Breast epithelium (tissue), 3 donors: ENCODE measurements around the gene TCERG1L.

Experiments
- POLR2A ChIP-seq: fragments of 450-650 bp; IDR thresholded peaks from one replicate; pipeline ENCODE4 v1.6.1; 2016; ENCODE audit warnings: antibody characterized with exemption, mild to moderate bottlenecking, moderate library complexity
- POLR2AphosphoS5 ChIP-seq, 3 donors: sonication (generic); formaldehyde crosslinking; IDR thresholded peaks; one replicate each; pipeline ENCODE4 v1.6.1; 2017; ENCODE audit warnings: antibody characterized with exemption in 3 of 3
- TF ChIP-seq, protein P1 (sequence below), 3 donors: fragments of 450-650 bp; IDR thresholded peaks; one replicate each; pipeline ENCODE4 v1.5.1; 2016 to 2017; ENCODE audit warnings: antibody characterized with exemption in 3 of 3, mild to moderate bottlenecking in 3 of 3, moderate library complexity in 3 of 3

DNA sequence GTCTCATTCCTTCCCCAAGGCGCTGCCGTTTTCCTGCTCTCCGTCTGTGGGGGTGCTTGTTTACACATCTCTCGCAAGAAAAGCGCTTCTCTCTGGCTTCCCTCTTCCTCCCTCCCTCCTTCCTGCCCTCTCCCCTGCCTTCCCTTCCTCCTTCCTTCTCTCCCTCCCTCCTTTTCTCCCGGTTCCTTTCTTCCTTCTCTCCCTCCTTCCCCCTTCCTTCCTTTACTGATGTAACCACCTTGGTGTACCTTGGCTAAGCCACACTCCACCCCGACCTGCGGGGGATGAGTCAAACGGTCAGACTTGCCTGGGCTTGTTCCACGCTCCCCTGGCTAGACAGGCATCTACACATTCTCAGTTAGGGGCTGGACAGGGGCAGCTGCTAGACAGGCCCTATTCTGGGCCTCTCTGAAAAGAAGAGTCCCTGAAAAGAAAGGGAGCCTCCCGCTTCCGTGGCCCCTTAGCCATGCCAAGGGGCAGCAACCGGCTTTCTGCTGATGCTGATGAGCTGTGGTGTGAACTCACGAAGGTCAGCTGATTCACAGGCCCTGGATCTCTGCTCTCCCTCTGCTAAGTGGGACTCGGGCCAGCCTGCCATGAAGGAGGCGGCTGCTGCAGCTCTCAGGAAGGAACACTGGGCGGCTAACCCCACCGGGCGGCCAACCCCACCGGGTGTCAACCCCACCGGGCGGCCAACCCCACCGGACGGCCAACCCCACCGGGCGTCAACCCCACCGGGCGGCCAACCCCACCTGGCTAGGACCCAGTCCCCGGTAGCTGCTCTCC lies 216.8 kb downstream of the TCERG1L start:
- TF ChIP-seq POLR2A: no peak
- TF ChIP-seq, protein P1, sequence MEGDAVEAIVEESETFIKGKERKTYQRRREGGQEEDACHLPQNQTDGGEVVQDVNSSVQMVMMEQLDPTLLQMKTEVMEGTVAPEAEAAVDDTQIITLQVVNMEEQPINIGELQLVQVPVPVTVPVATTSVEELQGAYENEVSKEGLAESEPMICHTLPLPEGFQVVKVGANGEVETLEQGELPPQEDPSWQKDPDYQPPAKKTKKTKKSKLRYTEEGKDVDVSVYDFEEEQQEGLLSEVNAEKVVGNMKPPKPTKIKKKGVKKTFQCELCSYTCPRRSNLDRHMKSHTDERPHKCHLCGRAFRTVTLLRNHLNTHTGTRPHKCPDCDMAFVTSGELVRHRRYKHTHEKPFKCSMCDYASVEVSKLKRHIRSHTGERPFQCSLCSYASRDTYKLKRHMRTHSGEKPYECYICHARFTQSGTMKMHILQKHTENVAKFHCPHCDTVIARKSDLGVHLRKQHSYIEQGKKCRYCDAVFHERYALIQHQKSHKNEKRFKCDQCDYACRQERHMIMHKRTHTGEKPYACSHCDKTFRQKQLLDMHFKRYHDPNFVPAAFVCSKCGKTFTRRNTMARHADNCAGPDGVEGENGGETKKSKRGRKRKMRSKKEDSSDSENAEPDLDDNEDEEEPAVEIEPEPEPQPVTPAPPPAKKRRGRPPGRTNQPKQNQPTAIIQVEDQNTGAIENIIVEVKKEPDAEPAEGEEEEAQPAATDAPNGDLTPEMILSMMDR (IDR thresholded peaks at IDR 0.05): no peak
- TF ChIP-seq POLR2AphosphoS5 (IDR thresholded peaks at IDR 0.05): no peak
